C4-2B (cell line): ENCODE results near the gene LEF1.

Experiments used
- ZFX ChIP-seq: fragments of 450-650 bp; IDR thresholded peaks from 2 replicates; pipeline ENCODE4 v1.6.1; 2017
- TF ChIP-seq, protein P1 (sequence below): fragments of 450-650 bp; conservative IDR thresholded peaks from 2 replicates; pipeline ENCODE4 v1.5.1; 2017; ENCODE audit warnings: mild to moderate bottlenecking

DNA sequence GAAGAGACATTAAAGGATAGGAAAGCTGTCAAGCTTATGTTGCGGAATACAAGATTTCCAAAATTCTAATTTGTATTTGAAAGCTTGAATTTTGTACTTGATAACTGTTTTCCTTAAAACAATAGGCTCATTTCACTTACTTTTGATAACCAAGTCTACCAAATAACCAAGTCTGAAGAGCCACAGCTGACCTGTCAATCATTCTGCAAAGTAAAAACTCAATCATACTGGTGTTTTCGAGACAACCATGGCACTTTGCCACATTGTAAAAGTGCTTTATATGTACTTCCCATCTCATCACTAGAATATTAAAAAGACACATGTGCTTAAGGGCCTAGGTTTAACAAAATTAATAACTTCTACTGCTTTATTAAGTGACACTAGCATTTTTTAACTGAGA, 47.9 kb downstream of the LEF1 start:
- TF ChIP-seq, protein P1, sequence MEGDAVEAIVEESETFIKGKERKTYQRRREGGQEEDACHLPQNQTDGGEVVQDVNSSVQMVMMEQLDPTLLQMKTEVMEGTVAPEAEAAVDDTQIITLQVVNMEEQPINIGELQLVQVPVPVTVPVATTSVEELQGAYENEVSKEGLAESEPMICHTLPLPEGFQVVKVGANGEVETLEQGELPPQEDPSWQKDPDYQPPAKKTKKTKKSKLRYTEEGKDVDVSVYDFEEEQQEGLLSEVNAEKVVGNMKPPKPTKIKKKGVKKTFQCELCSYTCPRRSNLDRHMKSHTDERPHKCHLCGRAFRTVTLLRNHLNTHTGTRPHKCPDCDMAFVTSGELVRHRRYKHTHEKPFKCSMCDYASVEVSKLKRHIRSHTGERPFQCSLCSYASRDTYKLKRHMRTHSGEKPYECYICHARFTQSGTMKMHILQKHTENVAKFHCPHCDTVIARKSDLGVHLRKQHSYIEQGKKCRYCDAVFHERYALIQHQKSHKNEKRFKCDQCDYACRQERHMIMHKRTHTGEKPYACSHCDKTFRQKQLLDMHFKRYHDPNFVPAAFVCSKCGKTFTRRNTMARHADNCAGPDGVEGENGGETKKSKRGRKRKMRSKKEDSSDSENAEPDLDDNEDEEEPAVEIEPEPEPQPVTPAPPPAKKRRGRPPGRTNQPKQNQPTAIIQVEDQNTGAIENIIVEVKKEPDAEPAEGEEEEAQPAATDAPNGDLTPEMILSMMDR: no peak
- TF ChIP-seq ZFX: no peak
